Endothelial cell of umbilical vein (primary cell): ENCODE measurements around the gene C12orf42.

Experiments
- CTCF ChIP-seq, 2 donors: IDR thresholded peaks; 1 replicate in 1 of 2; 2 replicates in 1 of 2; pipeline ENCODE4 v1.5.1; 2011; ENCODE audit warnings: low read length in 2 of 2, mild to moderate bottlenecking in 2 of 2, moderate library complexity in 2 of 2, control low read depth in 1 of 2, inconsistent platforms in 1 of 2, low read depth in 1 of 2; ENCODE audit not compliant: insufficient read depth in 1 of 2; ENCODE audit errors: extremely low read depth in 1 of 2
- POLR2A ChIP-seq: IDR thresholded peaks from 2 replicates; pipeline ENCODE4 v1.6.1; 2012; ENCODE audit warnings: low read depth, mild to moderate bottlenecking, control low read depth, low read length

GRCh38 chr12:103441437-103442181, 54.2 kb downstream of the C12orf42 start:
- TF ChIP-seq CTCF (IDR thresholded peaks at IDR 0.05; ENCODE audit: extremely low read depth in 1 of 2, insufficient read depth in 1 of 2, low read depth in 1 of 2, low read length in 2 of 2): no peak
- TF ChIP-seq POLR2A: no peak
